Skeletal muscle tissue (tissue), 4 donors: Measurements from ENCODE around the gene ALOX15B. TPM values are rescaled to one million over a fixed set of nuclear protein-coding genes. Genes with fewer than 3 reads are reported as not detected.
A peak's percentile ranks its signal among the peaks of the same experiment; 100 is the strongest.

Experiments
- H3K27ac ChIP-seq: one replicate; pipeline ENCODE4 v1.7.0; 2013; ENCODE audit warnings: mild to moderate bottlenecking, low read depth, low read length, inconsistent platforms
- H3K27me3 ChIP-seq, 3 donors: one replicate each; pipeline ENCODE4 v1.7.0; 2013; ENCODE audit warnings: low read length in 3 of 3; ENCODE audit not compliant: control insufficient read depth in 3 of 3, insufficient read depth in 3 of 3
- H3K36me3 ChIP-seq, 3 donors: one replicate each; pipeline ENCODE4 v1.7.0; 2013; ENCODE audit warnings: low read length in 3 of 3; ENCODE audit not compliant: control insufficient read depth in 3 of 3, insufficient read depth in 3 of 3
- H3K4me1 ChIP-seq, 3 donors: one replicate each; pipeline ENCODE4 v1.7.0; 2013; ENCODE audit warnings: low read length in 3 of 3, mild to moderate bottlenecking in 3 of 3; ENCODE audit not compliant: control insufficient read depth in 3 of 3, insufficient read depth in 3 of 3
- H3K4me3 ChIP-seq, 3 donors: one replicate each; pipeline ENCODE4 v1.7.0; 2013; ENCODE audit warnings: low read length in 3 of 3
- H3K9ac ChIP-seq, 3 donors: one replicate each; pipeline ENCODE4 v1.7.0; 2013; ENCODE audit warnings: low read length in 3 of 3, mild to moderate bottlenecking in 3 of 3, moderate library complexity in 2 of 3, low read depth in 1 of 3
- H3K9me3 ChIP-seq, 3 donors: one replicate each; pipeline ENCODE4 v1.7.0; 2013; ENCODE audit warnings: low read length in 3 of 3; ENCODE audit not compliant: control insufficient read depth in 3 of 3
- total RNA-seq: library from RNA; depleted of rRNA; stranded (reverse); fragments of >200 nt; gene quantifications from one replicate; pipeline ENCODE4 v1.2.3, GENCODE V29; 2014
- donor health status: Osteomylitis.

Gene ALOX15B
- 0.52 TPM for total RNA-seq

- H3K9me3 ChIP-seq: no peaks in the 10 kb centered on the region
- peaks cover 11 to 21% (median 20%) of the 10 kb centered on the region in 3 donors for H3K27me3 ChIP-seq
- H3K36me3 ChIP-seq: no peaks in the 10 kb centered on the region
- H3K9ac ChIP-seq: peak within 1 kb of the TSS in 1 of 3 donors; percentile 40
- peak within 1 kb of the TSS in 1 of 3 donors; percentile 22 for H3K4me3 ChIP-seq
- H3K27ac ChIP-seq: no peak within 1 kb of the TSS
- peaks cover 0 to 9% (median 0%) of the 10 kb centered on the region in 3 donors for H3K4me1 ChIP-seq
Measured at GRCh38 chr17:8038954-8039610, at the start of gene ALOX15B. TSS of gene ALOX15B (plus strand) at chr17:8039059. CDS start at chr17:8039156, 97 bp downstream.

GRCh38 chr17:7989781-7990655 is 48.8 kb upstream of the ALOX15B start:
- Histone ChIP-seq H3K27me3 (peaks cover 0 to 2% (median 0%) of the 10 kb centered on the region in 3 donors), H3K4me3 (peak overlapping the region; percentile 68 to 78 (median 78)), H3K9ac (peak overlapping the region; percentile 20 to 79 (median 53)), H3K36me3 (no peaks in the 10 kb centered on the region), H3K4me1 (peaks cover 6 to 9% (median 7%) of the 10 kb centered on the region in 3 donors), H3K27ac (no peak overlapping the region), H3K9me3 (no peaks in the 10 kb centered on the region)

GRCh38 chr17:7992516-7992915 is 46.3 kb upstream of the ALOX15B start:
- H3K27me3 ChIP-seq: peaks cover 0 to under 1% (median 0%) of the 10 kb centered on the region in 3 donors
- no peak overlapping the region for H3K9ac ChIP-seq
- H3K4me1 ChIP-seq: peaks cover 12 to 16% (median 13%) of the 10 kb centered on the region in 3 donors
- no peaks in the 10 kb centered on the region for H3K36me3 ChIP-seq
- no peaks in the 10 kb centered on the region for H3K9me3 ChIP-seq
- no peak overlapping the region for H3K27ac ChIP-seq
- no peak overlapping the region for H3K4me3 ChIP-seq

DNA sequence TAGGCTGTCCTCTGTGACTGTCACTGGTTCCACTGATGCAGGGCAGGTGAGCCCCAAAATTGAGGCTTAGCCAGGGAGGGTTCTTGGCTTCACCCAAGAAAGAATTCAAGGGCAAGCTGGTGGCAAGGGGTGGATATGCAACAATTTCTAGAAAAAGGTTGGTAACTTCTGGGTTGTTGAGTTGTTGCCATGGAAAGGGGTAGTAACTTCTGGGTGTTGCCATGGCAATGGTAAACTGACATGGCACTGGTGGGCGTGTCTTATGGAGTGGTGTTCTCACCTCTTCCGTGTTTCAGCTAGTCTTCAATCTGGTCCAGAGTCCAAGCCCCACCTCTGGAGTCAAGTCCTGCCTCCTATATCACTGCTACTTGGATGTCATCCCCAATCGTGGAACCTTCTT is 45.9 kb upstream of the ALOX15B start:
- H3K27me3 ChIP-seq: no peaks in the 10 kb centered on the region
- no peaks in the 10 kb centered on the region for H3K9me3 ChIP-seq
- H3K36me3 ChIP-seq: no peaks in the 10 kb centered on the region
- no peak overlapping the region for H3K27ac ChIP-seq
- H3K4me1 ChIP-seq: peaks cover 12 to 16% (median 14%) of the 10 kb centered on the region in 3 donors
- H3K4me3 ChIP-seq: no peak overlapping the region
- no peak overlapping the region for H3K9ac ChIP-seq

GRCh38 chr17:7993972-7994589 is 44.8 kb upstream of the ALOX15B start:
- H3K4me3 ChIP-seq: no peak overlapping the region
- no peaks in the 10 kb centered on the region for H3K9me3 ChIP-seq
- no peak overlapping the region for H3K27ac ChIP-seq
- no peaks in the 10 kb centered on the region for H3K36me3 ChIP-seq
- no peaks in the 10 kb centered on the region for H3K27me3 ChIP-seq
- peaks cover 10 to 16% (median 14%) of the 10 kb centered on the region in 3 donors for H3K4me1 ChIP-seq
- no peak overlapping the region for H3K9ac ChIP-seq

DNA sequence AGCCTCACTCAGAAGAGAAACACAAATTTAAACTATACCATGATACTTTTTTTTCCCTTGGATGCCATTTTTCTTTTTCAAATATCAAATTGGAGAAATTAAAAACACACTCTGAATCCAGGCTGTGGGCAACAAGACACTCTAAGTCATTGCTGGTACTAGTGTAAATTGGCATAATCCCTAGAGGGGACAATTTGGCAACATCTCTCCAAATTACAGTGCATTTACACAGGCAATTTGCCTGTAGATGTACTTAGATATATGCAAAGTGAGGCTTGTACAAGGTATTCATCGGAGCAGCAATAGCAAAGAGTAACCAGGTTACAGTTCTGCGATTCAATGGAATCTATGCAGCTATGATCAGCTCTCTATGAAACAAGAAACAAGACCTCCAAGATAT is 43.1 kb upstream of the ALOX15B start:
- no peak overlapping the region for H3K9ac ChIP-seq
- no peak overlapping the region for H3K4me3 ChIP-seq
- no peaks in the 10 kb centered on the region for H3K9me3 ChIP-seq
- H3K36me3 ChIP-seq: no peaks in the 10 kb centered on the region
- peaks cover 5 to 9% (median 6%) of the 10 kb centered on the region in 3 donors for H3K4me1 ChIP-seq
- no peak overlapping the region for H3K27ac ChIP-seq
- H3K27me3 ChIP-seq: no peaks in the 10 kb centered on the region

DNA sequence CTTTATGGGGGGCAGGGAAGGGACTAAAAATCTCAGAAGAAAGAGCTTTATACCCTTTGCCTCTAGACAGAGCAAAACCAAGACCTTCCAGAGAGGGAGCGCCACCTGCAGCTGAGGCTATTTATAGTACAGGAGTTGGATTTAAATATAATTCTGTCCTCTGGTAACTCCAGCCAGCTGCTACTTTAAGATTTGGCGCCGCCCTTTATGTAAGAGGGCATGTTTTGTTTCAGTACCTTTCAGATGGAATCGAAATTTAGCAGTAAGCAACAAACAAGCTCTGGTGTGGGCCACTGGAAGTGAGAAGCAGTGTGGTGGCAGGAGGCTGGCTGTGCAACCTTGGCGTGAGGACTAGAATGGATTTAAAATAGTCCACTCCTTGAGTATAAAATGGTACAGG is 41.7 kb upstream of the ALOX15B start:
- H3K27me3 ChIP-seq: peaks cover 4 to 7% (median 4%) of the 10 kb centered on the region in 3 donors
- H3K9ac ChIP-seq: peak overlapping the region in 2 of 3 donors; percentile 51 to 68
- peak overlapping the region; percentile 5 to 62 (median 61) for H3K4me3 ChIP-seq
- peak overlapping the region; percentile 73 for H3K27ac ChIP-seq
- no peaks in the 10 kb centered on the region for H3K36me3 ChIP-seq
- H3K4me1 ChIP-seq: peaks cover 9% of the 10 kb centered on the region in 3 donors
- H3K9me3 ChIP-seq: no peaks in the 10 kb centered on the region

DNA sequence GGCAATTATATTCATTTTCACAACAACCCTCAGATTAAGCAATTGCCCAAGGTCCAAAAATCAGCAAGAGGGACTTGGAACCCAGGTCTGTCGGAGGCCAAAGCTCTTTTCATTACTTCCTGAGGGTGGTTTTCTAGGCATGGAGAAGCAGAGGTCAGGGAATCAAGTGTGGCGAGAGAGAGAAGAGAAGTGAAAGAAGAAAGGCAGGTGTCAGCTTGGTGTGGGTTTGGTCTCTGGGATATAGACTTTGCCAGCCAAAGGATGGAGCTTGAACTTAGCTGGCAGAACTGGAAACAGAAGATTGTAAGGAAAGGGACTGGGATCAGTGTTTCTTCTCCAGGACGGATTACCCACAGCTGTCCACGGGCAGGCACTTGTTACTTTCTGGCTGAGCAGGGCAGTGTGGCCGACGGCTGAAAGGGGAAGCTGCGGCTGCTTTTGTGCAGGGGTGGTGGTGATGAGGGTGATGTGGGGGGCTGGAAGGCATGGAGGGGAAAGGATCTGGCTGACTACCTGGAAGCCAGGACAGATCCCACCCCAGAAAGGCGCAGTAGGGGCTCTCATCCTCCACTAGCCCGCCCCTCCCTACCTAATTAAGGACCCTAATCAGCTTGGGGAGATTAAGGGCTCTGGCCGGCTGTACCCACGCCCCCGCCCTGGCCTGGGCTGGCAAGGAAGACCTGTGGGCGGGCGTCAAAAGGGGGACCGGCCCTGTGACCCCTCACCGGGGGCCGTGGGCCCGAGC is 36.7 kb upstream of the ALOX15B start, which contains the start of gene GUCY2D:
Gene GUCY2D, plus strand, starts transcription at position 640 of the 745 bp plus-strand sequence. CDS start 433 bp downstream, outside the sequence.
- Histone ChIP-seq H3K27ac (no peak within 1 kb of the TSS), H3K4me1 (peaks cover 4 to 14% (median 13%) of the 10 kb centered on the region in 3 donors), H3K27me3 (peaks cover 30 to 51% (median 42%) of the 10 kb centered on the region in 3 donors), H3K4me3 (peak within 1 kb of the TSS in 1 of 3 donors; percentile 35), H3K9me3 (no peaks in the 10 kb centered on the region), H3K9ac (peak within 1 kb of the TSS in 1 of 3 donors; percentile 8), H3K36me3 (no peaks in the 10 kb centered on the region)
